GM21723 (cell line): ENCODE measurements around the gene MR1.

Source experiments
- ATAC-seq: cut with Tn5 transposase; IDR thresholded peaks from one replicate; pipeline ENCODE4 v1.9.1; 2021; ENCODE audit warnings: mild to moderate bottlenecking, moderate library complexity; ENCODE audit not compliant: unreplicated experiment

MR1 gene

DNA sequence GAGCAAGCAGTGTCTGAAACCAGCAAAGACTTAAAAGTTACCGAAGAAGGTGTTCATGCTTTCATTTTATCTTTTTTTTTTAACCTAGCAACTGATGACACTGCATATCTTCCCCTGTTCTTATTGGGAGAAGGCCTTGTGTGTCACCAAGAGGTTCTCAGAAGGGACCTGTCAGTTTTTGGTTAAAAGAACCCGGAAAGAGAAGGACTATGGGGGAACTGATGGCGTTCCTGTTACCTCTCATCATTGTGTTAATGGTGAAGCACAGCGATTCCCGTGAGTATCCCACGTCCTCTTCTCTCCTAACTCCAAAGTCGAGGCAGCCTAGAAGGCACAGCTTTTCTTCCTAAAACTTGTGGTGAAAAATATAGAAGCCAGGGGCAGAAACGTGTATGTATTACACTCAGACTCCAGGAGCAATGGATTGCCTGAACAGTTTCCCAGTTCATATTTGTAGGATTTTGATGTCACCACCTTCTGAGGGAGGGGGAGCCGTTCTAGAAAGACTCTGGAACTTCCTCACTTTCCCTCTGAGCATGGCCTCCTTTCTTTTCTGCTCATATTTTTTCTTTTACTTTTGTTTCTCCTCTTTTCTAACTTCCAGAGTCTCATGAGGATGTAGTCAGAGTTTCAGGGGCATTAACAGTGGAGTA is at the start of gene MR1:
Gene MR1, plus strand, starts transcription at position 185 of the 653 bp plus-strand sequence. Its CDS starts 25 bp downstream, at position 210.
- ATAC-seq, result peak; percentile 95

DNA sequence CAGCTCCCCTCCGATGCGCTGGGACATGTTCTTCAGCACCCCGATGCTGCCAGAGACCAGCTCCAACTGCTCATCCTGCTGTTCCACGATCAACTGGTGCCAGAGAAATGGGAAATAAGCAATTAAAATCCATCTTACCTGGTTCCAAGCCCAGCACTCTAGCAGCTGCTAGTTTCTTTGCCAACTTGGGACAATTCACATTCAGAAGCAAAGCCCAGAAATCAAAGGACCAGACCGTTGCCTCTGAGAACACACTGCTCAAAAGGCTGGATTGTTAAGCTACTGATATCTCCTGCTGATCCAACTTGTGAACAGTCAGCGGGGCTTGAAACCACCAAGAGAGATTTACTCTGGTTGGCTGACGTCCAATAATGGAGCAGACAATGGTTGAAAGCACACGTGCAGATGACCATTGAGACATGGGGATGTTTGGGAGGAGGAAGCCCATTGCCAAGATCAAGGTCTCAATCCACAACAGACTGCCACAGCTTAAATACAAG is 45.5 kb upstream of the MR1 start:
- ATAC-seq, result no peak

DNA sequence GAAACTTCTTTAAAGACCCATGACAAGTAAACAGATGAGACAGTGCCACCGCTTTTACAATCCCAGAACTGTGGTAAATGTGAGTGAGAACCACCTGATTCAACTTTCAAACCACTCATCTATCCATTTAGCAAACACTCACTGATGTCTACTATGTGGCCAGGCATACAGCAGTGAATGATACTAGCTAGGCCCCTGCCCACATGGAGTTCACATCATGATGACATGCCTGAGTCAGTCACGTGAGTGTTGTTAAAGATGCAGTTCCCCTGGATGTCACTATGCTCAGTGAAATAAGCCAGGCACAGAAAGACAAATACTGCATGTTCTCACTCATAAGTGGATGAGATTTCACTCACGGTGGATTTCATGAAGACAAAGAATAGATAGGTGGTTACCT is 39.5 kb upstream of the MR1 start:
- no peak for ATAC-seq

DNA sequence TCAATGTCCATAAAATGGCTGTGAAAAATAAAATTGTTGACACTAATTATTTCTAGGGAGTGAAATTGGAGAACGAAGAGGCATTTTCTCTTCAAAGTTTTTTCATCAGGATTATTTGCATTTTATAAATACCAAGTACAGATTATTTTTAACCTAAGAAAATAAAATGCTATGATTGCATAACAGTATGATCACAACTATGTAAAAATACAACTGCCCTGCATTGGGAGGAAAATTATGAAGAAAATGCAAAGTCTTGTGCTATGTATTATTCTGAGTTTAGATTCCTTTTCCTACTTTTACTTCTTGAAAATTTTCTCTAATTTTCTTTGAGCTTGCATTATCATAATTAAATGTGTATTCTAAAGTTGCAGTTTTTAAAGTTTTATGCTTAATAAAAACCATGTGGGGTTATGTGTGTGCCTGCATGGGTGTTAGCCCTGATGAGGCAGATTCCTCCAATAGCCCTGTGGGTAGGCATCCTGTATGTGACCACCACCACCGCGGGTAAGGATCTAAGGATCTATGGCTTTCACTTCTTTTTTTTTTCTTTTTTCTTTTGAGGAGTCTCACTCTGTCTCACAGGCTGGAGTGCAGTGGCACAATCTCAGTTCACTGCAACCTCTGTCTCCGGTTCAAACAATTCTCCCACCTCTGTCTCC is 35.8 kb upstream of the MR1 start:
- no peak for ATAC-seq

DNA sequence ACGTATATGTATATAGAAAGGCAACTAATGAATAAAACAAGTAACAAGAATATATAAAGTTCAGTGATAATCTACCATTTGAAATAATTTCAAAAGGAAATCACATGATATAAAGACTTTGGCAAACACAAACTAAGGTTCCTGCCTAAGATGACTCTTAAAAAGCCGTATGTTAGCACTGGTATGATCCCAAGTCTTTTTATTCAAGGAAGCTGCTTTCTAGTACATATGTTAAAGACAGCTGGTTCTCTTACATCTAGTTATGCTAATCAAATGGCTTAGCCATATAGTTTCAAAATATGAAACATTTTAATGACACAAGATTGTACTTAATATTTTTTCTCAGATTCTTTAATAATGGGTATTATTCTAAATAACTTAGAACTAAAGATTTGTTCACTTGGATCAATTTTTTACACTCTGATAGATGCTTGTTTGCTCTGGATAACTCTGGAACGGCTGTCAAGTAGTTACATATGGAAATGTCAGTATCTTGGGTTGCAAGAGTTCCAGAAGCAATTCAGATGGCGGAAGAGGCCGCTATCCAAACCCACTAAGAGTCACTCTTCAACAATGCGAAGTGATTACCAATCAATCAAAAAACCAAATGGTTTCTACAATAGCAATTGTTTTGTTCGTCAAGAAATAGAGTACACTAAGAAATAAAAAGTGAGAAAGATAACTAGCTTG is 32.5 kb upstream of the MR1 start:
- ATAC-seq, result no peak

DNA sequence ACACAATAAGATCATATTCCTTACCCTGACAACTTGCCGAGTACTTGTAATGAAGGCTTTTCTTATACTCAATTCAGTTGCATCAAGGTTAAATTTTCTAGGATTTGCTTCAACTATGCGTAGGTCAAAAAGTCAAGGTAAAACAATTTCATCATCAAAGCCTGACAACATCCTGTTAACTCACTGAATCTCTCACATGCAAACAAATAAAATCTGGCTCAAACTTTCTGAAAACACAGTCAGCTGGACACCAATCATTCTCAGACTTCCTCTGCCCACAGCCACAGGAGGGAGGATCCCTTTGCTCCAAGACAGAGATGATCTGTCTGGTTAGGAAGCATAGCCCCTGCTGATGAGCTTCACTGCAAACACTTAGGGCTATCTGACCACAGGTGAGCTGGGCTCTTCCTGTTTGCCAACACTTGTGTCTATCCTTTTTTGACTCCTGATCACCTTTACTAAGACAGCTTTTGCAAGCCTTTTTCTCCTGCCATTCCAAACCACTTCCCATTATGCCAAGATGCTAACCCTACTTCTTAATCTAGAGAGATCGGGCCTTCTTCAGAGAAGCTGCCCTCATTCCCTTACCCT is 31.1 kb upstream of the MR1 start:
- no peak for ATAC-seq

DNA sequence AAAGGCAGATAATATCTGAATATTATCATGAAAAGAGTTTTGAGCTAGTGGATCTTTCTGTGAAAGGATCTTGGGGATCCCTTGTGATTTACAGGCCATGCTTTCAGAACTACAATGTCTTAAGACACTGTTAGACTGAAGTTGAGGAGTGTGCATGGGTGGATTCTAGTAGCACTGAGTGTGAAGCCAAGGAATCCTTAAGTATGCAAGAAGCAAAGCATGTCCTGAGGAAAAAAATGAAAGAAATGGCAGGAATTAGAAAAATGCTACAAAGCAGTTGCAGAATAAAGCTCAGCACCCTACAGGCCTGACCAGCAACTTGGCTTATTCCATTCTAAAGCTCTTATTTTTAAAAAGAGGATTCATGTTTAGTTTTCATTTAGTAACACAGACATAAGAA is 23.0 kb upstream of the MR1 start:
- no peak for ATAC-seq

DNA sequence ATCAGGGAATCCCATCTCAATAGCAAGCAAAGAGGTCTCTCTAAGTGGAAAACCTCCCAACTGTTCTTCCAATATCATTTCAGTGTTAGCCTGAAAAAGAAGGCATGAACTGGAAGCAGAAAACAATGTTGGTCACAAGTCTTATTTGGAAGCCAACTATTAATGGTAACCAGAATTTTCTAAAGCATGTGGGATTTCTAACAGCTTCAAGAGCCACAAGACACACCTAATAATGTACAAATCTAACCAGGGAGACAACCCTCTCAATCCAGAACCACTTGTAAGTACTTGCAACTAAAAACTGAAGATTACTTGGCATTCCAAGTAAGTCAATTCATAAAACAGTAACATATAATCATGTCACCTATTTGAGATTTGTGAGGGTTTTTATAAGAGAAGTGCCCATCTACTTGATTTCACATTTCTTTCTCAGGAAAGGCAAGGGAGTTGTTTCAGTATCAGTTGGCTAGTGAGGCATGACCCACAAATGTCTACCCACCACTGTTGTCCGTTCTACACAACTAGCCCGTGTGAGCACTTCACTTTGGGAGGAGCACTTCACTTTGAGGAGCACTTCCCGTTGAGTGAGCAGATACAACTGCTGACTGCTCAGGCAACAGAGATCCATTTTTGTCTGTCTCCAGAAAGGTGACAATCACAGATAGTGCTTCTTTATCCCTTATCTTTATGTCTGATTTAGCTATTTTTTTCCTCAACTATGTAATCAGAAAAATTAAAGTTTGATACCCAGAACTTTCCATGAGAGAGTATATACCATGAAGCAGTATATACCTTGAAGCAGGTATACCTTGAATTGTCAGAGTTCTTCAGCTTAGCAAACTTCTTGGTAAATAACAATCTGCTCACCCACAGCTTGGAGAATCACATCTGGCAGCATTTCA is 22.2 kb upstream of the MR1 start:
- ATAC-seq, result no peak

DNA sequence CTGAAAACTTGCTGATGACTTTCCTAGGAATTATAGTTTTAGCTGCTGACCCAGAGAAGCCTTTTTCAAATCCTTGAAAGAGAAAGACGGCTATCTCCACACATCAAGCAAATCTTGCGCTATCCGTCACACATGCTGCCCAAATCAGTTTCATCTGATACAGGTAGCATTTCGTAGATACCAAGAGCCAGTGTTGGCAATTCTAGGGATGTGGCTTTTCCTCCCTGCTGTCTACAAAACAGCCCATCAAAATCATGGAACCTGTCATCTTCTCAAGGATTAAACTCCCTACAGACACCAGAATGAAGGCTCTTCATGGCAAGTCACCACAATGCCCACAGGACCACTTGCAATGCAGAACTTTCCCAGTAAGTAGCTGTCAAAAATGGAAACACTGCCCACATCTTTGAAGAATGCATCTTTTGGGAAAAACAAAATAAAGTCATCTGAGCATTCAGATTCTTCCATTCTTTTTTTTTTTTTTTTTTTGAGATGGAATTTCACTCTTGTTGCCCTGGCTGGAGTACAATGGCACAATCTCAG is 21.5 kb upstream of the MR1 start:
- no peak for ATAC-seq

DNA sequence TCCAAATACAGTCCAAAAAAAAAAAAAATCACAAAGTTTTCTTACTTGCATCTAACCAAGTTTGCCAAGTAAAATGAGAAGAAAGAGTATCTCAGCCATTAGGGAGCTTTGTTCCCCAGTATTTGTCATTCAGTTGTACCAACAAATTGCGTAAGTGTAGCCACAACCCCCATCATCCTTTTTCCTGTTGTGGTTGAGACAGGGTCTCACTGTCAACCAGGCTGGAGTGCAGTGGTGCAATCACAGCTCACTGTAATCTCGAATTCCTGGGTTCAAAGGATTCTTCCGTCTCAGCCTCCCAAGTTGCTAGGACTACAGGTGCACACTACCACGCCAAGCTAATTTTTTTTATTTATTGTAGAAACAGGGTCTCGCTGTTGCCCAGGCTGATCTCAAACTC is 20.6 kb upstream of the MR1 start:
- ATAC-seq, result no peak

DNA sequence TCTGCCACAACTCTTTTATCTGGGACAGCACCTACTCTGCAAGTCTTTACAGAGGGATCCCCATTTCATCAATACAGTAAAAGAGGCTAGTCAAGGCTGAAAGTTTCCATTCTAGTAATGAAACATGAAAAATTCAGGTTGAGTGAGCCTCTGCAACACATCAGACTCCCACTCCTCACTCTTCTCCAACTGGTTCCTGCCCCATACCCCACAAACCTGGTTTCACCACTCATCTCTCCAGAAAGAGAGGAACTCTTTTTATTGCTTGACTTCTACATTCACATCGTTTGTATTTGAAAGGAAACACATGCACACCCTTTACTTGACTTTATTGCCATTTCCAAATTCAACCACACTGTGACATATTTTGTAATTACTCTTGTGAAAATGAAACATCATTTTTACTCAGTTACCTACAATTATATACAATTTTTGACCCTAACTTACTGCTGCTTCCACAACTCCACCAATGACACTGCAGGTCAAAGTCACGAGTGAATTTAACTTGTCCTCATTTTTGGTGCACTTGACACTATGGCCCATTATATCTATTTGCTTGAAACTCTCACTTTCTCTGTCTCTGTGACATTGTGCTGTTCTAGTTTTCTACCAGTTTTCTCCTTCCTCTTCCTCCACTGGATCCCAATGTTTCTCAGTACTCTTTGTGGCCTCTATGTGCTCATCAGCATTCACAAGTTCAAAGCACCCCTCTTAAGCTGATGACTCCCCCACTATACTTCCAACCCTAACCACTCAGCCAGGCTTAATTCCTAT is 19.1 kb upstream of the MR1 start:
- peak; percentile 51 for ATAC-seq

DNA sequence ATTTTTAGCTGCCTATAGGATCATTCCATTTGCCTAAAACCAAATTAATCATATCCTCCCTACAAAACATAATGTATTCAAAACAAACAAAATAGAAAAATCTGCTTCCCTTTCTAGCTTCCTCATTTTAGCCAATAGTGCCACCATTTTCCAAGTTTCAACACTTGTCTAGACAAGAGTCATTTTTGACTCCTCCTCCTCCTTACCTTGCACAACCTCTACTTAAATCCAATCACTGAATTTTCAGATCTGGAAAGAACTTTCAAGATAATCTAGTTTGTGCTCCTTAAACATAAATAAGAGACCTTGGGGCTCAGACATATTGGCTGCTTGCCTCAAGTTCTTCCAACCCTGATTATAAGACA is 18.6 kb upstream of the MR1 start:
- no peak for ATAC-seq

DNA sequence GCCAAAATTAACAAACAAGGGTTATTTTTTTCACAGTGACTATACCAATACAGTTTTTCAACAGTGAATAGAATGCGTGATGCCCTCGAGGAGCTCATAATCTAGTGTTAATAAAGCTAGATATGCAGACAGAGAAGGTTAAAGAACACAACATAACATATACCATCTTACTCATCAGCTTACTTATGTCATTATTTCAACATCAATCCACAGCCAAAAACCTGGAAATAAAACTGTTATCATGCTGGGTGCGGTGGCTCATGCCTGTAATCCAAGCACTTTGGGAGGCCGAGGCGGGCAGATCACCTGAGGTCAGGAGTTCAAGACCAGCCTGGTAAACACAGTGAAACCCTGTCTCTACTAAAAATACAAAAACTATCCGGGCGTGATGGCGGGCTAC is 17.2 kb upstream of the MR1 start:
- ATAC-seq, result no peak

DNA sequence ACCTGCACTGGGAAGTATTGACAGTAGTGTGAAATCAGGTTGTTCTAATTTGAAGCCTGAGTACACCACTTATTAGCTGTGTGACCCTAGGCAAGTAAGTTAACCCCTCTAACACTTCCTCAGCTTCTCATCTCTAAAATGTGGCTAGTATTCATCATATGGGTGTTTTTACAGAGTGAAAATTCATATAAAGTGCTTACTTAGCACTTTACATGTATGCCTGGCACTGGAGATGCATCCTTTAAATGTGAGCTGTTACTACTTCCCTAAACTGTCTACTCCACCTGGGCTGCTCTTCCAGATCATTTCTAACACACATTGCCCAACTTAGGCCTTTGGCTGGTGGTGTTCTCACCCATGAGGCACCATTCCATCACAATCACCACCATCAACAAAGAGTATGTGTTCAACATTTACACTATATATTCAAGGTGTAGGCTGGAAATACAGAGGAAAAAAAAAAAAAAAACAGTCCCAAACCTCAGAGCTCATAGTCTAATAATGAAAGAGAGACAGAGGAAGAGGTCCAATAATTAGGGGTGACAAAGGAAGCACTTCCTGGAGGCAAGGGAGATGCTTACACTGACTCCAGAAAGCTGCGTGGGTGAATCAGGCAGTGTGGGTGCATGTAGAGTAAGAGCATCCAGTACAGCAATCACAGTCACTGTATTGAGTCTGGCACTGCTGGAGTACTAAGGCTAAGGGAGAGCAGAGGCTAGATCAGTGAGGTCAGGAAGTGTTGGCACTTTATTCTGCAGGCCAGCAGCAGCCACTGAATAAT is 14.7 kb upstream of the MR1 start:
- no peak for ATAC-seq

DNA sequence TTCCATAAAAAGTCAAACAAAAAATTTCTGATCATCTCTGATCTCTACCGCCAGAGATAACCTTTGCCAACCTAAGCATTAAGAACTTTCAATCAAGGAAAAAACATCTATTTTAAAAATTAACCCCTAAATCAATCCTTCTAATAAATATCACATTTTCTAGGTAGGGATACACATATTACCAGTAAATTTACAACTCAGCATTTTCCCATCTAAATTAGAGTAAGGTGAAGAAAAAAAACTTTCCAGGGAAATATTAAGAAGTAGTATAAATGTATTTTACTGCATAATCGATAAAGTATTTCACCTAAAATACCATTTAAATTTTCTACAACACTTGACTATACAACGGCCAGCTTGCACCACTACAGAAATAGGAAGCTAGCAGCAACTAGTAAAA is 12.6 kb upstream of the MR1 start:
- no peak for ATAC-seq

DNA sequence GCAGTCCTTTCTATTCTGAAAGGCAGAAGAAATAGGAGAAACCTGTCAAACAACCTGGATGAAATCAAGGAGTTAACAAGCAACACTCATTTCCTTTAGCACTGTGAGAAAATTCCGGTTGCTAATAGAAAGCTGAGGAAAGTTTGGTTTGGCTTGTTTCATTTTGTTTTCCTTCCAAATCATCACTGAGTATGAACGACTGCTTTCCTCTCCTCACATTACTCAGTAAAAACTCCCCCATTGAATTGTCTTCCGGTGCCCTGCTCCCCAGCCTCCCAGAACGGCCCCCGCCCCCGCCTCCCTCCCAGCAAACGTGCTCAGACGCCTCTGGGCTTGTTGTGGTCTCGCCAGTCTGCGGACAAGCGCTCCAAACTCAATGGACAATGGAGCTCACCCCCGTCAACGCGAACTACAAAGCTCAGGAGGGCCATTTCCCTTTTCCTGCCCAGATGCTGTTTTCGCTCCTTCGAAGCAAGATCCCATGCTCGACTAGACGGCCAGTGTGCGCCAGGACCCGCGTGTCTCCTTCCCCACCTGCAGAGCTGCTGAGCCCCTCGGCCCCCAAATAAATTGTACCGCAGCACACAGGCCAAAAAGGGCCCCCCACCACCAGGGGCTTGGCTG is 11.9 kb upstream of the MR1 start:
- ATAC-seq, result peak; percentile 55

DNA sequence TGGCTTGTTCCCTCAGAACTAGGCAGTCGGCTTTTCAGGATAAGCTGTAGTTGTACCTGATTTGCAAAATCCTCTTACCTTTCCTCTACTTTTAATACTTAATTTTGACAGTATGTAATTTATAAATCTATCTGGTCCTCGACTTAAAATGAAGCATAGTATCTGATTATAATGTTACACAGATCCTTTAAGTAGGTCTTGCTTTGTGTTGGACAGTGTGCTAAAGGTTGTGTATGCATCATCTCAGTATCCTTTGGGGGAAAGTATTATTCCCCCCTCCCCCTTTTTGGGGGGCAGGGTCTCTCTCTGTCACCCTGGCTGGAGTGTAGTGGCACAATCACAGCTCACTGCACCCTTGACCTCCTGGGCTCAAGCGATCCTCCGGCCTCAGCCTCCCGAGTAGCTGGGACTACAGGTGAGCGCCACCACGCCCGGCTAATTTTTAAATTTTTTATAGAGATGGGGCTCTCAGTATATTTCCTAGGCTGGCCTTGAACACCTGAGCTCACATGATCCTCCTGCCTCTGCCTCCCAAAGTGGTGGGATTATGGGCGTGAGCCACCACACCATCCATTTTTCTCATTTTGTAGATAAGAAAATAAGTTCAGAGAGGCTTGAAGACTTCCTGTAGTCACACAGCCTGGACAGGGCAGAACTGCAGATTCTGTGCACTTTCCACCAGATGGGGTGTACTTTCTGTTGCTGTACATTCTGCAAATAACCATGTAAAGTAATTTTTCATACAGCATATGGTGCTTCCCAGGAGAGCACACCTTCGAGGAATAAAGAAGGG is 10.3 kb upstream of the MR1 start:
- ATAC-seq, result no peak

DNA sequence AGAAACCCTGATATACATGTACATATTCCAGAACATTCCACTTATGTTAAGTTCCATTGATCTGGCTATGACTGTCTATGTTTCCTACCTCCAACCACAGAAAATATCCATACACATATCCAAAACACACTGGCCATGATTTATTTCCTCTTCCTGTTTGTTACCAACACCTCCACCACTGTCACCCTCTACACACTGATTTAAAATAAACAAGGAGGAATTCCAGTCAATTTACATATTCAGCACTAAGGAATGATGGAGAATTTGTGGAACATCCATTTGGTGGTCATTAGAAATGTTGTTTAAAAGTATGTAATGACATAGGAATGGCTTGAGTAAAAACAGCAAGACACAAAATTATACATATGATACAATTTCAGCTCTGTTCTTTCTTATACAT is 5.6 kb upstream of the MR1 start:
- no peak for ATAC-seq
